22Rv1 (cell line): Measurements from ENCODE around the gene ZNF385C.

ENCODE experiments used
- CTCF ChIP-seq: fragments of 450-650 bp; IDR thresholded peaks from 2 replicates; pipeline ENCODE4 v1.5.1; 2017; ENCODE audit warnings: mild to moderate bottlenecking
- ZFX ChIP-seq: fragments of 450-650 bp; IDR thresholded peaks from 2 replicates; pipeline ENCODE4 v1.6.1; 2017; ENCODE audit warnings: antibody characterized with exemption, borderline replicate concordance

- TF ChIP-seq CTCF (no peak), ZFX (no peak)
Measured at GRCh38 chr17:42097691-42098631, at the start of gene ZNF385C.
